ENCODE data around the gene PISD.

GRCh38 chr22:31625257-31625640 is 36.8 kb downstream of the PISD start:
- TF ChIP-seq ELF4 (IDR thresholded peaks at IDR 0.05) (no peak), FOXA1 (IDR thresholded peaks at IDR 0.05) (no peak), BHLHE40 (IDR thresholded peaks at IDR 0.05; ENCODE audit: borderline replicate concordance) (no peak), SUZ12 (IDR thresholded peaks at IDR 0.05) (no peak), NFRKB (IDR thresholded peaks at IDR 0.05) (no peak), ARNT (IDR thresholded peaks at IDR 0.05) (no peak), ZNF384 (IDR thresholded peaks at IDR 0.05) (no peak), FOXM1 (IDR thresholded peaks at IDR 0.05; ENCODE audit: borderline replicate concordance) (no peak), TARDBP (IDR thresholded peaks at IDR 0.05) (no peak), L3MBTL2 (conservative IDR thresholded peaks at IDR 0.05) (no peak), HDGF (IDR thresholded peaks at IDR 0.05; ENCODE audit: borderline replicate concordance) (no peak), FOXK2 (IDR thresholded peaks at IDR 0.05) (no peak), SP1 (IDR thresholded peaks at IDR 0.05) (no peak), LEF1 (IDR thresholded peaks at IDR 0.05; ENCODE audit: borderline replicate concordance) (no peak)
